ENCODE data around the gene C9orf40.

GRCh38 chr9:74951107-74951720, 1.5 kb downstream of the C9orf40 start:
- no peak for TF ChIP-seq EZH2 (IDR thresholded peaks at IDR 0.05)
- TF ChIP-seq POLR2AphosphoS5 (IDR thresholded peaks at IDR 0.05; ENCODE audit: borderline replicate concordance, low read depth, low read length): no peak
